ENCODE data around the gene ZNF12.

Gene ZNF12

DNA sequence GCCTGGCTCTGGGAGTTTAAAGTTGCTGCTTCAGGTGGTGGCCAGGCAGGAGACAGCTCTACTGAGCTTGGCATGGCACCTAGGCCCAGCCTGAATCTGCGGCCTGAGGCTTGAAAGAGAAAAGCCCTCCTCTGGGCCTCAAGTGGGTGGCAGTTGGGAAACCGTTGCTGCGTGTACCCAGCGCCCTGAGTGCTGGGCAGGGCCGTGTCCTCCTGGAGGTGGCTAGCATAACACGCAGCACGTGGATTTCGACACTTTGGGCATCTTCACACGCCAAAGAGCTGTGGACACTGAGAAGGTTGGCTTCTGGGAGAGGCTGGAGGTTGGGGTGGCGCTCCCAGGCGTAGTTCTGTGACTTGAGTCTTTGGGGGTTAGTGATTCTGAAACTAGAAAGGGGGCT lies 67.1 kb downstream of the ZNF12 start:
- Histone ChIP-seq H3K18ac (ENCODE audit: low read length) (no peak overlapping the region), H3K36me3 (ENCODE audit: control insufficient read depth in 1 of 2, insufficient read depth in 2 of 2, low read length in 2 of 2) (peaks cover 44 to 54% of the 10 kb centered on the region in 2 experiments), H2BK12ac (ENCODE audit: low read length) (no peak overlapping the region), H4K91ac (ENCODE audit: low read depth, low read length) (no peak overlapping the region), H2BK120ac (ENCODE audit: insufficient read depth, low read length, poor library complexity) (no peak overlapping the region), H2AFZ (ENCODE audit: insufficient read depth, low read length, poor library complexity) (no peak overlapping the region), H3K9ac (ENCODE audit: low read length) (no peak overlapping the region), H3K4me1 (ENCODE audit: control insufficient read depth in 1 of 2, insufficient read depth in 2 of 2, low read length in 2 of 2) (peaks cover 5 to 10% of the 10 kb centered on the region in 2 experiments), H3K9me3 (ENCODE audit: insufficient read depth, low read depth, low read length) (no peaks in the 10 kb centered on the region), H3K79me2 (ENCODE audit: control insufficient read depth, insufficient read depth, low read length, poor library complexity) (peaks cover 6% of the 10 kb centered on the region), H3K4me3 (ENCODE audit: low read depth, low read length) (no peak overlapping the region), H3K79me1 (ENCODE audit: low read length) (peaks cover 7% of the 10 kb centered on the region), H3K4ac (ENCODE audit: low read depth, low read length) (no peak overlapping the region), H2BK5ac (ENCODE audit: low read depth, low read length, poor library complexity) (no peak overlapping the region), H4K8ac (ENCODE audit: low read depth, low read length) (no peak overlapping the region), H2AK5ac (ENCODE audit: low read length) (no peak overlapping the region), H3K14ac (ENCODE audit: low read length) (no peak overlapping the region), H3K27me3 (ENCODE audit: insufficient read depth, low read length) (no peaks in the 10 kb centered on the region), H3K23ac (ENCODE audit: low read length) (no peak overlapping the region), H4K12ac (ENCODE audit: low read depth, low read length) (no peak overlapping the region), H3K4me2 (ENCODE audit: low read length) (no peak overlapping the region), H3K27ac (ENCODE audit: low read depth, low read length) (no peak overlapping the region)
- no CpG with 5 or more reads among the region's 11 CpGs for WGBS (ENCODE audit: extremely low coverage, insufficient coverage, insufficient read length)
- DNase-seq, result no peak

GRCh38 chr7:6639032-6639431 lies 67.7 kb downstream of the ZNF12 start:
- H3K23ac ChIP-seq (ENCODE audit: low read length), result no peak overlapping the region
- peaks cover 6% of the 10 kb centered on the region for H3K79me2 ChIP-seq (ENCODE audit: control insufficient read depth, insufficient read depth, low read length, poor library complexity)
- no peak overlapping the region for H3K4me3 ChIP-seq (ENCODE audit: low read depth, low read length)
- no peak overlapping the region for H3K4ac ChIP-seq (ENCODE audit: low read depth, low read length)
- no peak overlapping the region for H3K14ac ChIP-seq (ENCODE audit: low read length)
- H3K36me3 ChIP-seq (ENCODE audit: control insufficient read depth in 1 of 2, insufficient read depth in 2 of 2, low read length in 2 of 2), result peaks cover 38 to 48% of the 10 kb centered on the region in 2 experiments
- peaks cover 7% of the 10 kb centered on the region for H3K79me1 ChIP-seq (ENCODE audit: low read length)
- no peak overlapping the region for H2AK5ac ChIP-seq (ENCODE audit: low read length)
- no peak overlapping the region for H4K12ac ChIP-seq (ENCODE audit: low read depth, low read length)
- no peak overlapping the region for H3K27ac ChIP-seq (ENCODE audit: low read depth, low read length)
- peak overlapping the region; percentile 5 for H3K18ac ChIP-seq (ENCODE audit: low read length)
- no peak overlapping the region for H4K91ac ChIP-seq (ENCODE audit: low read depth, low read length)
- no peaks in the 10 kb centered on the region for H3K9me3 ChIP-seq (ENCODE audit: insufficient read depth, low read depth, low read length)
- no peak for DNase-seq
- H2BK12ac ChIP-seq (ENCODE audit: low read length), result no peak overlapping the region
- no peaks in the 10 kb centered on the region for H3K27me3 ChIP-seq (ENCODE audit: insufficient read depth, low read length)
- no peak overlapping the region for H4K8ac ChIP-seq (ENCODE audit: low read depth, low read length)
- no peak overlapping the region for H3K9ac ChIP-seq (ENCODE audit: low read length)
- WGBS (ENCODE audit: extremely low coverage, insufficient coverage, insufficient read length), result no CpG with 5 or more reads among the region's 4 CpGs
- H3K4me1 ChIP-seq (ENCODE audit: control insufficient read depth in 1 of 2, insufficient read depth in 2 of 2, low read length in 2 of 2), result peaks cover 5 to 10% of the 10 kb centered on the region in 2 experiments
- H3K4me2 ChIP-seq (ENCODE audit: low read length), result no peak overlapping the region
- no peak overlapping the region for H2BK5ac ChIP-seq (ENCODE audit: low read depth, low read length, poor library complexity)
- no peak overlapping the region for H2BK120ac ChIP-seq (ENCODE audit: insufficient read depth, low read length, poor library complexity)
- H2AFZ ChIP-seq (ENCODE audit: insufficient read depth, low read length, poor library complexity), result no peak overlapping the region

Measured in trophoblast cell (in vitro differentiated cells and primary cell).